Lung (tissue), 12 donors: Measurements from ENCODE around the gene ADAMTS2. TPM values are rescaled to one million over a fixed set of nuclear protein-coding genes. Genes with fewer than 3 reads are reported as not detected.

Experiments
- ATAC-seq: fragments of 200-7000 bp; cut with Tn5 transposase; one replicate; pipeline ENCODE4 v1.9.1; 2020; ENCODE audit warnings: moderate number of reproducible peaks; ENCODE audit not compliant: insufficient read depth, low FRiP score
- DNase-seq, 3 donors: peaks; one replicate each; pipeline ENCODE4 v3.0.0-alpha.2; 2013 to 2017
- H3K27ac ChIP-seq, 2 donors: one replicate each; pipeline ENCODE4 v1.5.1; 2013; ENCODE audit warnings: mild to moderate bottlenecking in 2 of 2, moderate library complexity in 2 of 2, control low read depth in 1 of 2, inconsistent platforms in 1 of 2, low read depth in 1 of 2, low read length in 1 of 2
- H3K27me3 ChIP-seq, 3 donors: one replicate each; pipeline ENCODE4 v1.5.1; 2013; ENCODE audit warnings: low read length in 2 of 3; ENCODE audit not compliant: control insufficient read depth in 3 of 3, insufficient read depth in 3 of 3
- H3K36me3 ChIP-seq, 4 donors: one replicate each; pipeline ENCODE4 v1.5.1; 2013; ENCODE audit warnings: low read length in 4 of 4, mild to moderate bottlenecking in 1 of 4, moderate library complexity in 1 of 4; ENCODE audit not compliant: control insufficient read depth in 4 of 4, insufficient read depth in 4 of 4
- H3K4me1 ChIP-seq, 5 donors: one replicate each; pipeline ENCODE4 v1.5.1; 2013; ENCODE audit warnings: low read length in 5 of 5, mild to moderate bottlenecking in 2 of 5, moderate library complexity in 1 of 5; ENCODE audit not compliant: control insufficient read depth in 5 of 5, insufficient read depth in 5 of 5
- H3K4me3 ChIP-seq: one replicate; pipeline ENCODE4 v1.5.1; 2013; ENCODE audit warnings: mild to moderate bottlenecking, control low read depth, moderate library complexity
- H3K9ac ChIP-seq, 2 donors: one replicate each; pipeline ENCODE4 v1.5.1; 2013; ENCODE audit warnings: low read length in 2 of 2, control low read depth in 1 of 2; ENCODE audit not compliant: insufficient read depth in 1 of 2
- H3K9me3 ChIP-seq, 4 donors: one replicate each; pipeline ENCODE4 v1.5.1; 2013; ENCODE audit warnings: low read length in 3 of 4, mild to moderate bottlenecking in 1 of 4, moderate library complexity in 1 of 4; ENCODE audit not compliant: control insufficient read depth in 4 of 4, insufficient read depth in 3 of 4
- CTCF ChIP-seq: IDR thresholded peaks from 2 replicates; pipeline ENCODE4 v1.5.1; 2012; ENCODE audit warnings: mild to moderate bottlenecking; ENCODE audit errors: control extremely low read depth, extremely low read depth
- WGBS, 2 donors: extraction: QIAGEN DNeasy Blood & Tissue Kit; methylation state at CpG; one replicate each; pipeline ENCODE4 v1.1.7; 2013; 5-methylcytosine and 5-hydroxymethylcytosine counted together
- polyA plus RNA-seq, 2 donors: library from polyadenylated mRNA; stranded (reverse); fragments of 200-250 nt; gene quantifications; one replicate each; pipeline ENCODE4 v1.2.1, GENCODE V29; 2013
- total RNA-seq, 2 donors: library from RNA; depleted of rRNA in 1 of 2; stranded (reverse); fragments of >200 nt in 1 of 2; gene quantifications; one replicate each; pipeline ENCODE4 v1.2.1, GENCODE V29; 2014 to 2021
- donor health status: control.
- donor health status: control.
- donor health status: Bipolar disorder and iron deficiency.
- donor health status: healthy.
- donor health status: DM: yes; HTN: yes; CAD: no.

Gene ADAMTS2
- total and polyA plus RNA-seq, 4 donors, result 9.3 to 45.5 (median 28.7) TPM

GRCh38 chr5:179273441-179274145 lies 71.7 kb downstream of the ADAMTS2 start:
- WGBS, 2 donors, result 70 to 78% methylated on average over 9 to 10 of the region's 10 CpGs
- TF ChIP-seq CTCF, result no peak
- Histone ChIP-seq H3K36me3 (peaks cover 0 to 5% (median under 1%) of the 10 kb centered on the region in 4 donors), H3K4me3 (no peak overlapping the region), H3K9ac (no peak overlapping the region), H3K27me3 (no peaks in the 10 kb centered on the region), H3K4me1 (peaks cover 0 to 71% (median 49%) of the 10 kb centered on the region in 5 donors), H3K9me3 (no peaks in the 10 kb centered on the region), H3K27ac (peak overlapping the region in 1 of 2 donors; percentile 72)
- DNase-seq (no peak), ATAC-seq (no peak)

DNA sequence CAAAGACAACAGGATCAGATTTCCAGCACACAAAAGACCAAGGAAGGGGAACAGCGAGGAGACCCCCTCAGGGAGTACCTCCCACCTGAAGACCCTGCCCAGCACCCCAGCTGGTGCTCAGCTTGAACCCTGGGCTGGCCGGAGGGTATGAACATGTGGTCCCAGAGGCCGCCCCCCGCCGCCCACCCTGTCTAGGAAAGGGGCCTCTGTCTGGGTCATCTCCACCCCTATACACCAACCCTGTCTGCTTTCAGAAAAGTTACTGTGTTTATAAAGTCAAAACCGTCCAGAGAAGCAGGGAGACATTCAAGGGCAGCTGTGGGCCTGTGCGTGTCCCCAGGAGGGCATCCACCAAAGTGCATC lies 72.2 kb downstream of the ADAMTS2 start:
- Histone ChIP-seq H3K27me3 (no peaks in the 10 kb centered on the region), H3K9me3 (no peaks in the 10 kb centered on the region), H3K9ac (no peak overlapping the region), H3K36me3 (peaks cover 0 to 6% (median under 1%) of the 10 kb centered on the region in 4 donors), H3K4me1 (peaks cover 0 to 73% (median 55%) of the 10 kb centered on the region in 5 donors), H3K27ac (peak overlapping the region in 1 of 2 donors; percentile 72), H3K4me3 (no peak overlapping the region)
- 84 to 93% methylated on average over 7 of the region's 7 CpGs for WGBS, 2 donors
- TF ChIP-seq CTCF, result no peak
- no peak for DNase-seq
- no peak for ATAC-seq

GRCh38 chr5:179272326-179273072 lies 72.8 kb downstream of the ADAMTS2 start:
- peak overlapping the region in 1 of 2 donors; percentile 72 for H3K27ac ChIP-seq
- peaks cover 0 to 79% (median 60%) of the 10 kb centered on the region in 5 donors for H3K4me1 ChIP-seq
- DNase-seq, result peak in 1 of 3 donors; percentile 11

More at GRCh38 chr5:179272326-179273072, 72.8 kb downstream of the ADAMTS2 start:
- no peak overlapping the region for H3K9ac ChIP-seq
- peaks cover 0 to 6% (median under 1%) of the 10 kb centered on the region in 4 donors for H3K36me3 ChIP-seq
- WGBS, 2 donors, result 88 to 94% methylated on average over 19 of the region's 19 CpGs
- no peak overlapping the region for H3K4me3 ChIP-seq
- no peaks in the 10 kb centered on the region for H3K9me3 ChIP-seq
- TF ChIP-seq CTCF, result no peak
- no peak for ATAC-seq
- H3K27me3 ChIP-seq, result no peaks in the 10 kb centered on the region
